ENCODE data around the gene CUL7. TPM values are rescaled to one million over a fixed set of nuclear protein-coding genes. Genes with fewer than 3 reads are reported as not detected.

CUL7 gene
- total RNA-seq, 1 experiment from 2014 or later = 20.8 TPM

- ATAC-seq (no peak), DNase-seq (ENCODE audit: low spot score) (no peak)
- peaks cover 77% of the 10 kb centered on the region for H3K36me3 Mint-ChIP-seq
- ChIA-PET CTCF (no interaction called here), POLR2A (interaction anchor here (0.8 kb wide), 1 partner anchor 30 kb away, joined by 3 read pairs; the partner anchor contains the start of genes KLC4 and MRPL2)
- no peaks in the 10 kb centered on the region for H3K4me1 Mint-ChIP-seq
- H3K9me3 Mint-ChIP-seq = no peaks in the 10 kb centered on the region
- TF ChIP-seq CDX4 (CRISPR knock-in tag; IDR thresholded peaks at IDR 0.05; ENCODE audit: borderline replicate concordance) = no peak
- TF ChIP-seq CBFB (CRISPR knock-in tag; IDR thresholded peaks at IDR 0.05; ENCODE audit: low read depth) = no peak
- no peak for TF ChIP-seq E2F5 (CRISPR knock-in tag; IDR thresholded peaks at IDR 0.05)
- TF ChIP-seq ZNF138 (CRISPR knock-in tag; conservative IDR thresholded peaks at IDR 0.05) = no peak
- no peak for TF ChIP-seq TP53 (CRISPR knock-in tag; IDR thresholded peaks at IDR 0.05)
- no peak overlapping the region for H3K4me3 Mint-ChIP-seq
- H3K27ac Mint-ChIP-seq = no peak overlapping the region
- H3K27me3 Mint-ChIP-seq (ENCODE audit: low read depth) = no peaks in the 10 kb centered on the region
Observed at GRCh38 chr6:43029120-43029519, 24.5 kb downstream of the CUL7 start.

GRCh38 chr6:43026365-43026764 lies 27.3 kb downstream of the CUL7 start:
- ChIA-PET CTCF (no interaction called here), POLR2A (interaction anchor here (0.6 kb wide), 1 partner anchor 1065 kb away, joined by 3 read pairs; no protein-coding TSS in a partner anchor)
- Mint-ChIP-seq H3K4me1 (no peaks in the 10 kb centered on the region), H3K4me3 (no peak overlapping the region), H3K27me3 (ENCODE audit: low read depth) (no peaks in the 10 kb centered on the region), H3K27ac (no peak overlapping the region), H3K36me3 (peaks cover 64% of the 10 kb centered on the region), H3K9me3 (no peaks in the 10 kb centered on the region)
- no peak for TF ChIP-seq SP1 (CRISPR knock-in tag; conservative IDR thresholded peaks at IDR 0.05)
- TF ChIP-seq USF2 (CRISPR knock-in tag; IDR thresholded peaks at IDR 0.05) = no peak
- no peak for TF ChIP-seq TEAD4 (CRISPR knock-in tag; IDR thresholded peaks at IDR 0.05)
- TF ChIP-seq ATF6 (CRISPR knock-in tag; IDR thresholded peaks at IDR 0.05) = no peak
- no peak for TF ChIP-seq ATF1 (CRISPR knock-in tag; IDR thresholded peaks at IDR 0.05)
- TF ChIP-seq STAT6 (CRISPR knock-in tag; conservative IDR thresholded peaks at IDR 0.05; ENCODE audit: low read depth) = no peak
- no peak for TF ChIP-seq ZNF532 (CRISPR knock-in tag; IDR thresholded peaks at IDR 0.05; ENCODE audit: borderline replicate concordance)
- no peak for TF ChIP-seq ELF4 (CRISPR knock-in tag; IDR thresholded peaks at IDR 0.05; ENCODE audit: low read depth)
- no peak for TF ChIP-seq NFE2L1 (CRISPR knock-in tag; IDR thresholded peaks at IDR 0.05)
- no peak for TF ChIP-seq TEAD1 (CRISPR knock-in tag; IDR thresholded peaks at IDR 0.05)
- TF ChIP-seq ZNF317 (CRISPR knock-in tag; IDR thresholded peaks at IDR 0.05; ENCODE audit: borderline replicate concordance, low read depth) = no peak
- no peak for TF ChIP-seq ZNF219 (CRISPR knock-in tag; IDR thresholded peaks at IDR 0.05; ENCODE audit: borderline replicate concordance)
- ATAC-seq (no peak), DNase-seq (ENCODE audit: low spot score) (no peak)
